ENCODE measurements around the gene PPEF1. TPM values are rescaled to one million over a fixed set of nuclear protein-coding genes. Genes with fewer than 3 reads are reported as not detected.

Gene PPEF1
- total and polyA plus RNA-seq, 2 of the 8 experiments (the other 6 are each of a cell fraction or from before 2014, with no cell fraction given), result 0.08 to 0.30 TPM

- TF ChIP-seq TBP (IDR thresholded peaks at IDR 0.05; ENCODE audit: low read depth, low read length) (no peak), CBX5 (IDR thresholded peaks at IDR 0.05; ENCODE audit: low read depth, low read length) (no peak), CHD1 (IDR thresholded peaks at IDR 0.05; ENCODE audit: low read depth, low read length) (no peak), JUND (IDR thresholded peaks at IDR 0.05; ENCODE audit: low read length) (no peak), ASH2L (IDR thresholded peaks at IDR 0.05; ENCODE audit: low read length) (no peak), CHD2 (IDR thresholded peaks at IDR 0.05; ENCODE audit: low read length) (no peak), YY1 (IDR thresholded peaks at IDR 0.05; ENCODE audit: low read depth, low read length) (no peak), EGR1 (IDR thresholded peaks at IDR 0.05; ENCODE audit: borderline replicate concordance, low read depth, low read length) (no peak)
These were observed 10.8 kb upstream of the PPEF1 start (continued) for GRCh38 chrX:18696653-18697052.

Measured in H1 (cell line).